NB4 (cell line): ENCODE data around the gene UBA6.

Experiments
- CTCF ChIP-seq: IDR thresholded peaks from one replicate; pipeline ENCODE4 v1.5.1; 2012; ENCODE audit warnings: low read depth, low read length
- POLR2A ChIP-seq: IDR thresholded peaks from 2 replicates; pipeline ENCODE4 v1.6.1; 2011; ENCODE audit warnings: mild to moderate bottlenecking; ENCODE audit not compliant: insufficient read length; ENCODE audit errors: extremely low read depth

GRCh38 chr4:67614186-67614585 lies 86.8 kb downstream of the UBA6 start:
- TF ChIP-seq POLR2A (no peak), CTCF (no peak)
